Fibroblast of skin of left biceps (primary cell): Measurements from ENCODE around the gene DEUP1.
"Not testable (repeated sequence)": the region's sequence is repeated elsewhere in the genome, so short reads cannot be mapped to it uniquely, and the experiment has no call there.

Experiments
- DNase-seq, 2 experiments: peaks; one replicate each; pipeline ENCODE4 v3.0.0-alpha.2; 2013; ENCODE audit warnings: low read depth in 2 of 2

DEUP1 gene, protein sequence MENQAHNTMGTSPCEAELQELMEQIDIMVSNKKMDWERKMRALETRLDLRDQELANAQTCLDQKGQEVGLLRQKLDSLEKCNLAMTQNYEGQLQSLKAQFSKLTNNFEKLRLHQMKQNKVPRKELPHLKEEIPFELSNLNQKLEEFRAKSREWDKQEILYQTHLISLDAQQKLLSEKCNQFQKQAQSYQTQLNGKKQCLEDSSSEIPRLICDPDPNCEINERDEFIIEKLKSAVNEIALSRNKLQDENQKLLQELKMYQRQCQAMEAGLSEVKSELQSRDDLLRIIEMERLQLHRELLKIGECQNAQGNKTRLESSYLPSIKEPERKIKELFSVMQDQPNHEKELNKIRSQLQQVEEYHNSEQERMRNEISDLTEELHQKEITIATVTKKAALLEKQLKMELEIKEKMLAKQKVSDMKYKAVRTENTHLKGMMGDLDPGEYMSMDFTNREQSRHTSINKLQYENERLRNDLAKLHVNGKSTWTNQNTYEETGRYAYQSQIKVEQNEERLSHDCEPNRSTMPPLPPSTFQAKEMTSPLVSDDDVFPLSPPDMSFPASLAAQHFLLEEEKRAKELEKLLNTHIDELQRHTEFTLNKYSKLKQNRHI

DNA sequence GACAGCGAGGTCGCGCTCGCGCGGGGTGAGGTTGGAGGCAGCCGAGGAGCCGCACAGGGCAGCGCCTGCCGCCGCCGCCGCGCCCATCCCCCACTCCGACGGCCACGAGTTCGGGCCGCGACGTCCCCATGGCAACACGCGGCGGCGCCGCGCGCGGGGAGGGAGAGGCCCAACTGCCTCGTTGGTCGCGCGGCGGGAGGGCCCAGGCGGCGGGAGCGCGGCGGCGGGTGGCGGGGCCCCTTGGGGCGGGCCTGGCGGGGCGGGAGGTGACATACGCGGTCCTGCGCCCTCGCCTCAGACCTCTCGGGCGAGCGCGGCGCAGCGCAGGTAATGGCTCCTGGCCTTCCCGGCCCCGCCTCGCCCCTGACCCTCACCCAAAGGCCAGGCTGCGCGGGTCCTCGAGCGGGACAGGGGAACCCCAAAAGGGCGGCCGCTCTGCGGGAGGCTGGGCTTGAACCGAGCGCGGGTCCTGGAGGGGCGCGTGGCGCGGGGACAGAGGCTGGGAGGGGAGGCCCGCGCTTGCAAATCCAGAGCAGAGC, at the start of gene DEUP1:
Gene DEUP1 (plus strand): TSS at position 297 of the 539 bp plus-strand sequence. CDS start 1,518 bp downstream, outside the sequence.
- DNase-seq = peak in 1 of 2 experiments; percentile 4

GRCh38 chr11:93285430-93285829, 45.1 kb upstream of the DEUP1 start:
- no peak for DNase-seq

GRCh38 chr11:93287434-93287833, 43.1 kb upstream of the DEUP1 start:
- DNase-seq = no peak

DNA sequence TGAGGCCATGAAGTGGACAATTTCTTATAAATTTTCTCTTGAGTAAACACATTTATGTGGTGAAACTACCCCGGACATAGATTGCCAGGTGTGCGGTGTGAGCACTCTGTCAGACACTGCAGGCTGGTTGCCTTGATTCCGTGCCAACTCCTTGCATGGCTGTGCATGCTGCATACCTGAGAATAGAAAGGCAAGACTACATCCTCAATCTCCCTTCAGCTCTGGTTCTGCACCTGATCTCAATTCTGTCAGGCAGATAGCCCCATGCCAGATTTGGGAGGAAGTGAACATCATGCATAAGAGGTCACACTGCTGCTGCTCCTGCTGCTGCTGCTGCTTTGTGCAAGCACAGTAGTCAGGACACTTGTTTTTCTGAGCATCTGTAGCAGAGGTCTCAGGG, 42.5 kb upstream of the DEUP1 start:
- DNase-seq = no peak

- DNase-seq = no peak
Observed at GRCh38 chr11:93288767-93289166, 41.8 kb upstream of the DEUP1 start.

GRCh38 chr11:93289782-93290463, 40.6 kb upstream of the DEUP1 start:
- no peak for DNase-seq

- DNase-seq = no peak
Observed at GRCh38 chr11:93291110-93291509, 39.4 kb upstream of the DEUP1 start.

DNA sequence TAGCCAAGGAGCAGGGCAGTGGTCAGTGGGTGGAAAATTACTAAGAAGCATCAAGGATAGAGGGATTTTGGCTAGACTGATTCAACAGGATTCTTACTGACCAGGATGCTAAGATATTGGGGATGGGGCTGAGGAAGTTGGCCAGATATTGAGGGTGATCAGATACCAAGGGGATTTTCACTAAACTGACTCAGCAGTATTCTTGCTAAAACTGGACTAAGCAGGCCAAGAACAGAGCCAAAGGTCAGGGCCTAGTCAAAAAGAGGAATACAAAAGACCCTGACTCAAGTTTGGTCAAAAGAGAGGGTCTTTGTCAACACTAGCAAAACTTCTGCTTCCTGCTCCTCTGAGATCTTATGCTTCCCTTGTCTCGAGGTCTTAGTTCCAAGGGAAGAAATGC, 38.6 kb upstream of the DEUP1 start:
- DNase-seq = no peak

GRCh38 chr11:93295921-93296575, 34.5 kb upstream of the DEUP1 start:
- no peak for DNase-seq

DNA sequence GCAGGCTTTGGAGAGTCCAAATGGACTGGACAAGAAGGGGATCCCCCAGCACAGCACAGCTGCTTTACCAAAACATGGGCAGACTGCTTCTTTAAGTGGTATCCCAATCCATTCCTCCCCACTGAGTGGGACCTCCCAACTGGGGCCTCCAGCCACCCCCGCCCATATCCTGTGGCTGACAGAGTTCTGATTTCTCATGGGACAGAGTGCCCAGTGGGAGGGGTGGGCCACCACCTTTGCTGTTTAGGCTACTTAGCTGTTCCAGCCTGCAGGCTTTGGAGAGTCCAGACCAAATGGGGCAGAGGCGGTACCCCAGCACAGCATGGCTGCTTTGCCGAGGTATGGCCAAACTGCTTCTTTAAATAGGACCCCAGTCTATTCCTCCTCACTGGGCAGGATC, 26.9 kb upstream of the DEUP1 start:
- no peak for DNase-seq

- not testable (repeated sequence) for DNase-seq
Observed at GRCh38 chr11:93314399-93314798, 16.1 kb upstream of the DEUP1 start.

GRCh38 chr11:93319224-93319839, 11.2 kb upstream of the DEUP1 start:
- no peak for DNase-seq

DNA sequence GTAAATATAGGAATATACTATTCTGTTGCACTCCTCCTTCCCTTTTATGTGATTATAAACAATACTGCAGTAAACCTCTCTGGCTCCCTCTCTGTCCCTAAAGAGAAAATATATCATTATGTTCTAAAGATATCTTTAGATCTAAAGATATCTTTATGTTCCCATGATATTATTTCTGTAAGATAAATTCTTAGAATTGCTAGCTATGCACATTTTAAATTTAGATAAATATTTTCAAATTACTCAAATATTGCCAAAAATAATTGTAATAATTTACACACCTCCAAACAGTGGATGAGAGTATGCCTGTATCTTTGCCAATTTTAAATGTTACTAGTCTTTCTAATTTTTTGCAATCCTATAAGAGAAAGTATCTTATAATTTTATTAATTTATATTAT, 10.3 kb upstream of the DEUP1 start:
- no peak for DNase-seq

- DNase-seq = no peak
Observed at GRCh38 chr11:93322207-93322606, 8.3 kb upstream of the DEUP1 start.

GRCh38 chr11:93323747-93324146, 6.8 kb upstream of the DEUP1 start:
- no peak for DNase-seq

DNA sequence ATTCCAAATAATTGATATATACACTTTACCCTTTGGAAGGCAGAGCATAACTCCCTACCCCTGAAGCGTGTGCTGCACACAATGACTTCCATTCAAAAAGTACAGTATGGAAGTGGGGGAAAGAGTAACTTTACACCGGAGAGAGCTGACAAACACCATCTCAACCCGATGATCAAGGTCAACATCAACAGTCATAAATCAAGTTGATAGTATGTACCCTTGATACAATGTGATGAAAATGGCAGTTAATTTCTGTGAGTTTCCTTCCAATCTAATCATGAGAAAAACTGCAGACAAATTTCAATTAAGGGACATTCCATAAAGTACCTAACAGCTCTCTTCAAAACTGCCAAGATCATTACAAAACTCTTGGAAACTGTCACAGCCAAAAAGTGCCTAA, 6.0 kb upstream of the DEUP1 start:
- no peak for DNase-seq

DNA sequence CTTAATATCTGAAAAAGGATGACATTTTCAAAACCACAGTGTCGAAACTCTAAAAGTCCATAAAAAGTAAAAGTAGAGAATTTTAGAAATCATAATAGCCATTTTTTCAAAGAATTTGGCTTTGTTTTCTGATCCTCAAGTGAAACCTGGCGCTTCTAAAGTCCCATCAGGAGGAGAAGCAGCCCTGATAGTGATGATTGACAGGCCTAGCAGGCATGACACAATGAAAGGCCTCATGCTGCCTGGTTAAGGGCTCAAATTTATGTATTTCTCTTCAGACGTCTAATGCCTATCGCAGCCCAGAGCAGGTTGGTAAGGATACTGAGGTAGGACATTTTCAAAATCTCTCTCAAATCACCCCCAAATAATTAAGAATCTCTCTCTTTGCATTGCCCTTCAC, 3.9 kb upstream of the DEUP1 start:
- DNase-seq = no peak

DNA sequence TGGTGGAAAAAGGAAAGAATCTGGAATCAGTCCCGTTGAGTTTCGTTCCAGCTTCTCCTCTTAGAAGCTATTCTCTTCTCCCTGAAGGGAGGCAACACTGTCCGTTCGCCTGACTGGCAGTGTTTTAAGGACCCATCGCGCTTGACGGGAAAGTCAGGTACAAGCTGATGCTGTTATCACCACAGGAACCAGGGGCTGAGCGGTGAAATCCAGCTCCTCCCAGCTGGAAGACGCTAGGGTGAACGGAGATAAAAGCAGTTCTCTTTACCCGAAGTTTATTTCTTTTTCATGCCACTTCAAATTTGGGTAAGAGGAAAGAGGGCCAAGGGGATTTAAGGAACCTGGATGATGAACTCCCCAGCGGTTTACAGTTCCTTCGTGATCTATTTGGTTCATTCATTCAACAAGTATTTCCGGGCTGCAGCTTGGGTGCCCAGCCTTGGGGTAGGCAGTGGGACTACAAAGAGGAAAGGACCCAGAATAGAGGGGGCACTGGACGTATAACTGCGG, 551 bp upstream of the DEUP1 start:
- DNase-seq = no peak

DNA sequence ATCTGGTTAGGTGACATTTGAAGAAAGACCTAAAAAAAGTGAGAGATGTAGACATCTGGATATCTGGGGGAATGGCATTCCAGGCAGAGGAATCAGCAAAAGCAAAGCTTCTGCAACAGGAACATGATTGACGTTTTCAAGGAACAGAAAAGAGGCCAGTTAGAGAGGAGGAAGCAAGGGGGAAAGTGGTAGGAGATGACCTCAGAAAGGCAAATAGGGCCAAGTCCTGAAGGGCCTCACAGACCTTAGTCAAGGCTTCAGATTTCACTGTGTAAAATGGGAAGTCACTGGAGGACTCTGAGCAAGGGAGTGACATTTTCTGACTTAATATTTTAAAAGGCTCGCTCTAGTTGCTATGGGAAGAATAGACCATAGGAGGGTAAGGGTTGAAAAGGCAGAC, 9.7 kb downstream of the DEUP1 start:
- no peak for DNase-seq

- no peak for DNase-seq
Observed at GRCh38 chr11:93344855-93345333, 14.4 kb downstream of the DEUP1 start.

DNA sequence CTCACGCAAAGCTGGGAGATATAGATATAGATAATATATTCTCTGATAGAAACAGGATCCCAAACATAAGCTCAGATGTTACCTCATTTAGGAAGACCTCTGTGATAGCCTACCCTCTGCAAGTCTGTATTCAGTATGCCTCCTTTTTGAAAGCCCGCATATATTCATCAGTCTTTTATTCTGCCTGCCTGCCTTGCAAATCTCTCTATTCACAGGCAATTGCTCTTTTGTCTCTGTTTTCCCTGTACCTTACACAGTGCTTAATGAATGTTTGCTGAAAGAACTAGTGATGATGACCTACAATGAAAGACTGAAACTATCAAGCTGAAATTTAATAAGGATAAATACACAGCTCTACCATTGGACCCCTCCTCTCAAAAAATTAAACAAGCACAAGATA, 18.4 kb downstream of the DEUP1 start:
- no peak for DNase-seq
